NCI-H1694 treated with DMSO at 0.1 percent for 48 hours (cell line): ENCODE results near the gene BANK1.

Experiments used
- DNase-seq: peaks from one replicate; lab custom pipeline; 2025; lab: John Stamatoyannopoulos, UW

BANK1 gene

GRCh38 chr4:101960431-101960830 lies 169.9 kb downstream of the BANK1 start:
- DNase-seq = no peak

- DNase-seq = no peak
These were observed 170.6 kb downstream of the BANK1 start for GRCh38 chr4:101961144-101961543.

- DNase-seq = no peak
These were observed 177.3 kb downstream of the BANK1 start for GRCh38 chr4:101967697-101968346.

- no peak for DNase-seq
These were observed 177.8 kb downstream of the BANK1 start for GRCh38 chr4:101968364-101968763.

- no peak for DNase-seq
These were observed 179.4 kb downstream of the BANK1 start for GRCh38 chr4:101969965-101970364.

GRCh38 chr4:101970547-101971155 lies 180.1 kb downstream of the BANK1 start:
- DNase-seq = peak; percentile 48

- DNase-seq = no peak
These were observed 182.3 kb downstream of the BANK1 start for GRCh38 chr4:101972791-101973190.

GRCh38 chr4:101973361-101973760 lies 182.8 kb downstream of the BANK1 start:
- no peak for DNase-seq

GRCh38 chr4:101977076-101977475 lies 186.5 kb downstream of the BANK1 start:
- no peak for DNase-seq

GRCh38 chr4:101981756-101982155 lies 191.2 kb downstream of the BANK1 start:
- no peak for DNase-seq

- DNase-seq = no peak
These were observed 193.3 kb downstream of the BANK1 start for GRCh38 chr4:101983835-101984234.

GRCh38 chr4:101987623-101988243 lies 197.2 kb downstream of the BANK1 start:
- no peak for DNase-seq

GRCh38 chr4:101989551-101989950 lies 199.0 kb downstream of the BANK1 start:
- no peak for DNase-seq

GRCh38 chr4:101992446-101992845 lies 201.9 kb downstream of the BANK1 start:
- no peak for DNase-seq

GRCh38 chr4:101993002-101993841 lies 202.7 kb downstream of the BANK1 start:
- DNase-seq = no peak

- DNase-seq = no peak
These were observed 203.6 kb downstream of the BANK1 start for GRCh38 chr4:101993842-101994775.

GRCh38 chr4:102007959-102008425 lies 217.5 kb downstream of the BANK1 start:
- no peak for DNase-seq

- no peak for DNase-seq
These were observed 218.2 kb downstream of the BANK1 start for GRCh38 chr4:102008711-102009110.

- DNase-seq = no peak
These were observed 231.8 kb downstream of the BANK1 start for GRCh38 chr4:102022343-102022742.

- no peak for DNase-seq
These were observed 237.4 kb downstream of the BANK1 start for GRCh38 chr4:102027961-102028360.

GRCh38 chr4:102031406-102031805 lies 240.9 kb downstream of the BANK1 start:
- no peak for DNase-seq
